ENCODE results near the gene HSPE1. TPM values are rescaled to one million over a fixed set of nuclear protein-coding genes. Genes with fewer than 3 reads are reported as not detected.
"Not testable (repeated sequence)": the region's sequence is repeated elsewhere in the genome, so short reads cannot be mapped to it uniquely, and the experiment has no call there.

HSPE1 gene
- polyA plus RNA-seq, 1 donor from 2014 or later, result 149 TPM

DNA sequence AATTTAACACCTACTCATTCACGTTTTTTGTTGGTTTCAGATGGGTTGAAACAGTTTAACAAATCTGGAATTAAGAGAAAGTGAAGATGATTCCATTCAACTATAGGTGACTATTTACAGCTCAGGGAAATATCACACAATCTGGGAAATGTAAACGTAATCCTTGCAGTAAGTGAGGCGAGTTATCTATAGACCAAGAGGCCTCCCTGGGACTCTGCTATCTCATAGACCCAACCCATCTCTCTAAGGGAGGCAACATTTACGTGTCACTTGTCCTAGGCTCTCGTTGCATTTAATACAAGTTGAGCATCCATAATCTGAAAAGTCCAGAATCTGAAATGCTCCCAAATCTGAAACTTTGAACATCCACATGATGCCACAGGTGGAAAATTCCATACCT is 13.7 kb downstream of the HSPE1 start:
- Mint-ChIP-seq H3K27me3 (no peaks in the 10 kb centered on the region), H3K9me3 (no peaks in the 10 kb centered on the region), H3K4me1 (peaks cover 13 to 27% (median 21%) of the 10 kb centered on the region in 3 donors), H3K36me3 (no peaks in the 10 kb centered on the region), H3K4me3 (peak overlapping the region in 2 of 4 donors; percentile 60 to 96), H3K27ac (peak overlapping the region in 1 of 3 donors; percentile 34)

GRCh38 chr2:197514754-197515153 is 14.6 kb downstream of the HSPE1 start:
- Mint-ChIP-seq H3K36me3 (peaks cover 6% of the 10 kb centered on the region), H3K27me3 (no peaks in the 10 kb centered on the region), H3K9me3 (no peaks in the 10 kb centered on the region), H3K27ac (peak overlapping the region; percentile 95 to 99 (median 99)), H3K4me3 (peak overlapping the region; percentile 95 to 98 (median 96)), H3K4me1 (peaks cover 19 to 32% (median 25%) of the 10 kb centered on the region in 3 donors)

DNA sequence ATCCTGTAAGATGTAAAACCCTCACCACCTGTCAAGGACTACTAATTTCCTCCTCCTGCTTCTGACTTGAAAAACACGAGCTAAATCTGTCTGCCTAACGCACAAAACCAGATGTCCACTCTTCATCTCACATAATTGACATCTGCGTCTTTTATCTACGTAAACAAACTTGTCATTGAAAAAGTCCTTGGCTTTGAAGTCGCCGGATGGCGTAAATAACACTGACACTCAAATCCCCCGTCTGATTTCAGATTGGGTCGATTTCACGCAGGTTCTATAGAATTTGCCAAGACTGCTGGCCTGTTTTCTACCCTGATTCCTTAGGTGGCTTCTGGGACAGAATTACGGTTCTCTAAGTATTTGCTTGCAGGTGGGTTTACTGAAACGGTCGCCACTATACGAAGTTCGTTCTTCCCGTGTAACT is 15.1 kb downstream of the HSPE1 start:
- peaks cover 6% of the 10 kb centered on the region for H3K36me3 Mint-ChIP-seq
- no peaks in the 10 kb centered on the region for H3K27me3 Mint-ChIP-seq
- H3K27ac Mint-ChIP-seq, result peak overlapping the region; percentile 95 to 99 (median 99)
- H3K4me1 Mint-ChIP-seq, result peaks cover 19 to 32% (median 25%) of the 10 kb centered on the region in 3 donors
- H3K4me3 Mint-ChIP-seq, result peak overlapping the region; percentile 95 to 98 (median 96)
- no peaks in the 10 kb centered on the region for H3K9me3 Mint-ChIP-seq

- peak within 1 kb of the TSS; percentile 95 to 99 (median 99) for H3K27ac Mint-ChIP-seq
- no peaks in the 10 kb centered on the region for H3K27me3 Mint-ChIP-seq
- H3K4me3 Mint-ChIP-seq, result peak within 1 kb of the TSS; percentile 95 to 98 (median 96)
- peaks cover 7% of the 10 kb centered on the region for H3K36me3 Mint-ChIP-seq
- H3K4me1 Mint-ChIP-seq, result peaks cover 20 to 32% (median 25%) of the 10 kb centered on the region in 3 donors
- peaks cover 0 to 1% (median 0%) of the 10 kb centered on the region in 3 donors for H3K9me3 Mint-ChIP-seq
These were observed 15.7 kb downstream of the HSPE1 start, which contains the start of gene MOB4 for GRCh38 chr2:197515739-197516392. MOB4 (plus strand) TSS chr2:197516066; CDS start chr2:197516087, 21 bp downstream.

DNA sequence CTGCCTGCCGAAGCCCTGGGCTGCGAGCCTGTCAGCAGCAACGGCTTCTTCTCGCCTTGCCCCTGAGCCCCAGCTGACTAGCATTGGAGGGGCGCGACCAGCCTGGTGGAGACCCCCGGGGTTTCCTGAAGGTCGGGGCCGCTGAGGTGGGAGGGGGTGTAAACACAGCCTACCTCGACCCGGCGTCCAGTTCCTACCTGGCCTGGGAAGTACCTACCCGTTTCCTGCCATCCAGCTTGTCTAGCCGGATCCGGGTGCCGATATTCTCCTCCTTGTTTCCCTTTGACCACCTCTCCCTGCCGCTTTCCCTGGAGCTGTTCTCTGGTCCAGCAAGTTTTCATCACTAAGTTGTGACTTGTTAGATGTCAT is 16.2 kb downstream of the HSPE1 start:
- H3K4me3 Mint-ChIP-seq, result peak overlapping the region; percentile 95 to 98 (median 96)
- peak overlapping the region; percentile 95 to 99 (median 99) for H3K27ac Mint-ChIP-seq
- no peaks in the 10 kb centered on the region for H3K27me3 Mint-ChIP-seq
- H3K36me3 Mint-ChIP-seq, result peaks cover 11% of the 10 kb centered on the region
- H3K4me1 Mint-ChIP-seq, result peaks cover 23 to 35% (median 28%) of the 10 kb centered on the region in 3 donors
- peaks cover 0 to 5% (median 0%) of the 10 kb centered on the region in 3 donors for H3K9me3 Mint-ChIP-seq

DNA sequence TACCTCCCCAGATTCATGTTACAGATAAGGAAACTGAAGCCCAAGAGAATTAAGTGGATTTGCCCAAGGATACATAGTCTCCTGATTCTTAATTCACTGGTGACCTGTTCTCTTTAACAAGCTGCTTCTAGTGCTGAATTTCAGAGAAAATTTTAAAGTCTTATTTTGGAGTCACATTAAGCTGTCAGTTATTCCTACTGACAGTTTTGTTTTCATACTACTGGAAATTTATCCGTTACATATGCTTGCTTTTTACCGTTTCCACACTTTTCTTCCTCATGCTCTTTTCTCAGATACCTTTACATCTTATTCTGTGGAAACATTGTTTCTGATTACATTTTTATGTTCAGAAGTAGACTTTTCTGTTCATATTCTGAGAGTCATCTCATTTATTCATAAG is 17.0 kb downstream of the HSPE1 start:
- Mint-ChIP-seq H3K4me3 (peak overlapping the region; percentile 95 to 98 (median 96)), H3K27ac (peak overlapping the region; percentile 95 to 99 (median 99)), H3K27me3 (no peaks in the 10 kb centered on the region), H3K36me3 (peaks cover 11% of the 10 kb centered on the region), H3K4me1 (peaks cover 23 to 35% (median 30%) of the 10 kb centered on the region in 3 donors), H3K9me3 (peaks cover 0 to 5% (median 0%) of the 10 kb centered on the region in 3 donors)

DNA sequence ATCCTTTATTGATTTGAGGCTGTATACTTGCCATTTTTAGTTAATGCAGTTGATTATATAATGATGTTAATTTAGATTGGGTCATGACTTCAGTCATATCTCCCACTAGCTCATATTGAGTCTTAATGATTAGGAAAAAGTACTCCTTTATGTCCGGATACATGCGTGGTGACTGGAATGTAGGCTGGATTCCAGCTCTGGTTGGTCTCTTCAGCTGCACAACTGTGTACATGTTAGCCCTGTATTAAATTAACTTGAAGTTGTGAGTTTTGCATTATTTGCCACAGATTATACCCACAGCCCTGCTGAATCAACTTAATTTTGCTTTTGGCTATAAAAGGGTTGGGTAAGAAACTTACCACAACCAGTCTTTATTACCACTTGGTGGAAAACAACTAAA is 38.2 kb downstream of the HSPE1 start:
- Mint-ChIP-seq H3K4me3 (no peak overlapping the region), H3K36me3 (peaks cover 5% of the 10 kb centered on the region), H3K27ac (no peak overlapping the region), H3K27me3 (no peaks in the 10 kb centered on the region), H3K4me1 (peaks cover 7 to 26% (median 13%) of the 10 kb centered on the region in 3 donors), H3K9me3 (no peaks in the 10 kb centered on the region)

DNA sequence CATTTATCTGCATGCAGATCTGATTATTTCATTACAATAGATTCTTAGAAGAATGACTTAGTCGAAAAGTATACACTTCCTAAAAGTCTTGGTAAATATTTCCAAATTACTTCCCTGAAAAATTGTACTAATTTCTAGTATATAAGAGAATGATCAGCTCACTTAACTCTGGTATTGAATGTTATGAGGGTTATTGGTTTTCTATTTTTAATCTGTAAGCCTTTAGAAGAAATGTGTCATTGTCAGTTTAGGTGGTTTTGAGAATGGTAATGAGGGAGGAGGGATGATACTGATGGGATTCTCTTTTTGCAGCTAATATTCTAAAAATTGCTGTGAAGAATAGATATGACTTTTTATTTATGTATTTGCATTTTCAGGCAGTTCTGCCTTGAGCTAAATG is 39.6 kb downstream of the HSPE1 start:
- peaks cover 3 to 17% (median 5%) of the 10 kb centered on the region in 3 donors for H3K4me1 Mint-ChIP-seq
- no peaks in the 10 kb centered on the region for H3K9me3 Mint-ChIP-seq
- no peaks in the 10 kb centered on the region for H3K27me3 Mint-ChIP-seq
- H3K36me3 Mint-ChIP-seq, result peaks cover under 1% of the 10 kb centered on the region
- H3K27ac Mint-ChIP-seq, result peak overlapping the region in 1 of 3 donors; percentile 23
- no peak overlapping the region for H3K4me3 Mint-ChIP-seq

DNA sequence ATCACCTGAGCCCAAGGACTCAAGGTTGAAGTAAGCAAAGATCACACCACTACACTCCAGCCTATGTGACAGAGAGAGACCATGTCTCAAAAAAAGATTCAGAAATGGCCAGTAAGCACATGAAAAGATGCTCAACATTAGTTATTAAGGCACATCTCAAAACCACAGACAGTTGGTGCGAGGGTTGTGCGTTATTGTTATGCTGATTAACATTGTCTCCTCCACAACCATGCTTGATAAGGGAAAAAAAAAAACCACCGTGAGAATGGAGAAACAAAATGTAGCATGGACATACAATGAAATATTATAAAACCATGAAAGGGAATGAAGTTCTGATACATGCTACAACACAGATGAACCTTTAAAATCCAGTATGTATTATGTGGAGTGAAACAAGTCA is 43.0 kb downstream of the HSPE1 start:
- Mint-ChIP-seq H3K4me1 (peaks cover 3 to 10% (median 4%) of the 10 kb centered on the region in 3 donors), H3K9me3 (no peaks in the 10 kb centered on the region), H3K27me3 (no peaks in the 10 kb centered on the region), H3K27ac (no peak overlapping the region), H3K36me3 (peaks cover 1% of the 10 kb centered on the region), H3K4me3 (no peak overlapping the region)

DNA sequence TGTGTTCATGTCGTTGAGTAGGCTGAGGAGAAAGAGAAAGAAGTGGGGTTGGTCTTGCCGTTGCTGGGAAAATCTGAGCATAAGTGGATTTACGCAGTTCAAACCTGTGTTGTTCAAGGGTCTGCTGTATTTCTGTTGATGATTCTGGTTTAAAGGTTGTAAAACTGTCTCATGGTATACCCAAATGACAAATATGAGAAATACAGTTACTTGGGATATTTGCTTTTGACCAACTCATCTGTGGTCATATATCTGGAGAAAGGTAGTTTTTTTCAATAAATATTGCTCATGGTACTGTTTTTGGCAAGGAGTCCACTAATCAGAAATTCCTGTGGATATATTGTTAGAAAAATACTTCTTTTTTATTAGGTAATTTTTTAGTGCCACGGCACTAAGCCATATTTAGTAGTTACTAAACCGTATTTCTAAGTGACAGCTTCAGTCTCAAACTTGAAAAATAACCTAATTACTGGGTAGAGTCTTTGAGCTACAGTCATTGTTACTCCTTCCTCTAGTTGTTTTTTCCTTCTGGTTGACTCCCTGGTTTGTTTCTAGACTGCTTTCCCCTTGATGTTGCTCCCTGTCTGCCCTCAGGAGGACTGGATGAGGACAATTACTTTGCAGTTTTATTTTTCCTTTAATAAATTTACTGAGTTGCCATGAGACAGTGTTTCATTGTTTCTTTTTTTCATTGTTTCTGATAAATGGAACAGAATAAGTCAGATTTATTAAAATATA is 47.2 kb downstream of the HSPE1 start:
- Mint-ChIP-seq H3K36me3 (peaks cover 4% of the 10 kb centered on the region), H3K4me3 (no peak overlapping the region), H3K27ac (peak overlapping the region in 1 of 3 donors; percentile 67)

DNA sequence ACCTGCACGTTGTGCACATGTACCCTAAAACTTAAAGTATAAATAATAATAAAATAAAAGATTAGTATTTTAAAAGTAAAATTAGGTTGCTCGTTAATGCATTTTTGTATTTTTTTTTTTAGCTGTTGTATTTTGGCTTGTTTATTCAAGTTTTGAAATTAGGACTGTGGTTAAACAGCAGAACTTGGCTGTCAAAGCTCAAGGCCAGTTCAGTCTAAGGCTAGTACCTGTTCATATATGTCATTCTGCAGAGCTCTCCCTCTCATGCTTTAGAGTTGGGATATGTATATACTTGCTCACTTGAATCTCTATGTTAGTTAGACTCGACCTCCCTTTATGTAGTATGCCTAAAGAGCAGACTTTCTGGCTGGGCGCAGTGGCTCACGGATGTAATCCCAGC is 48.4 kb downstream of the HSPE1 start:
- H3K36me3 Mint-ChIP-seq, result peaks cover 4% of the 10 kb centered on the region
- peaks cover 0 to 2% (median 0%) of the 10 kb centered on the region in 3 donors for H3K4me1 Mint-ChIP-seq
- no peak overlapping the region for H3K27ac Mint-ChIP-seq

More for the DNA sequence above, 47.2 kb downstream of the HSPE1 start:
- H3K27me3 Mint-ChIP-seq, result no peaks in the 10 kb centered on the region
- no peaks in the 10 kb centered on the region for H3K9me3 Mint-ChIP-seq
- H3K4me1 Mint-ChIP-seq, result peaks cover 0 to 2% (median 0%) of the 10 kb centered on the region in 3 donors

GRCh38 chr2:197551260-197551659 is 51.1 kb downstream of the HSPE1 start:
- H3K27ac Mint-ChIP-seq, H3K27me3 Mint-ChIP-seq, H3K4me1 Mint-ChIP-seq, H3K9me3 Mint-ChIP-seq, H3K4me3 Mint-ChIP-seq, H3K36me3 Mint-ChIP-seq: not testable (repeated sequence)

More for the DNA sequence above, 48.4 kb downstream of the HSPE1 start:
- no peaks in the 10 kb centered on the region for H3K9me3 Mint-ChIP-seq
- H3K27me3 Mint-ChIP-seq, result no peaks in the 10 kb centered on the region
- H3K4me3 Mint-ChIP-seq, result no peak overlapping the region

All from IgD-negative memory B cell (primary cell).